ENCODE data around the gene IFNA16.
"Not testable (repeated sequence)": the region's sequence is repeated elsewhere in the genome, so short reads cannot be mapped to it uniquely, and the experiment has no call there.

Gene IFNA16

DNA sequence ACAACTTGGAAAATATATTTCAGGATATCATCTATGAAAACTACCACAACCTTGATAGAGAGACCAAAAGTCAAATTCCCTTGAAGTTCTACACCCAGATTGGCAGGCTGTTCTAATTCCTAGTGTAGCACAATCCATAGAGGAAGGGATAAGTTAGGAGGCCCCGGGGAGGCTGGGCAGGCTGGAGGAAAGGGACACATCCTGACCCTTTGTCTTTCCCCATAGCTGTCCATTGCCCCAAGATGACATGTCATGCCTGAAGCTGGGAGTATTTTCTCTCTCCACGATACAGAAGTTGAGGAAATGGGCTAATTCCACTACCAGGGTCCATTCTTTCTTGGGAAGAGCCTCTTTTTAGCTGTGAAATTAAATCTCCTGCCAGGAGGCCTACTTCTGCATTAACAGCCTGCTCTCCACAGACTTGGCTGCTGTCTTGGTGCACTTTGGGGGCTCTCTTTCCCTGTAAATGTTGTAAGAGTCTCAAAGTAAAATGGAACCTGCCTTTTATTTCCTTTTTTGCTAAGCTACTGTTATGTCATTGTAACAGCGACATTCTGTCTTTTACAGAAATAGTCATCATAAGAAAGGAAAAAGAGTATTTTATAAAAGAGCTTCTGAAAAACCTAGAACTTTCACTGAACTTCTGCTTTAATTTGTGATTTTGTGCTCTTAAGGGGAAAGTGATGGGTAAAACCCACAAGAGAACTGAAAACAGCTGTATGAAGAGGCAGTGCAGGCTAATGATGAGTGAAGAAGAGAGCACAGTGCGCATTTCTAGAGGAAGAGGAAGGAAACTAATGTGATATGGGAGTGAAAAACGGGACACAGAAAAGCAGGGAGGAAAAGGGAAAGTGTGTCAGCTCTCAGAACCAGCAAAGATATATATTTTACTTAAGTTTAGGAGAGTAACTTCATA, 3.4 kb downstream of the IFNA16 start:
- H3K36me3 ChIP-seq (ENCODE audit: control insufficient read depth in 4 of 4, insufficient read depth in 4 of 4, low read length in 3 of 4); H3K4me1 ChIP-seq (ENCODE audit: control extremely low read depth in 1 of 4, control insufficient read depth in 4 of 4, insufficient read depth in 4 of 4, low read length in 3 of 4); POLR2A ChIA-PET; H3K27ac ChIP-seq (ENCODE audit: insufficient read depth in 1 of 2, low read depth in 1 of 2, low read length in 2 of 2, poor library complexity in 1 of 2, severe bottlenecking in 2 of 2); H3K27me3 ChIP-seq (replicated peaks in 2 of 5; ENCODE audit: control insufficient read depth in 4 of 5, insufficient read depth in 5 of 5, low read length in 4 of 5); H3K9me3 ChIP-seq (ENCODE audit: control extremely low read depth in 1 of 5, control insufficient read depth in 4 of 5, insufficient read depth in 2 of 5, low read depth in 1 of 5, low read length in 4 of 5): not testable (repeated sequence)
- WGBS (ENCODE audit: insufficient coverage) = 75% methylated on average over 1 of the region's 5 CpGs
- DNase-seq = peak; percentile 24 to 62 (median 59)
- CTCF ChIA-PET = interaction anchor here (0.5 to 1.6 kb wide), 7 partner anchors 10 to 238 kb away, joined by 3 to 5 read pairs (median 3); no protein-coding TSS in a partner anchor
- H3K4me3 ChIP-seq (ENCODE audit: control insufficient read depth in 1 of 7, extremely low read depth in 1 of 7, insufficient read depth in 4 of 7, low read depth in 2 of 7, low read length in 6 of 7) = peak overlapping the region in 1 of 7 experiments; percentile 42

GRCh38 chr9:21212160-21212559, 5.0 kb downstream of the IFNA16 start:
- 100% methylated on average over 1 of the region's 2 CpGs for WGBS (ENCODE audit: insufficient coverage)
- H3K4me1 ChIP-seq (ENCODE audit: control extremely low read depth in 1 of 4, control insufficient read depth in 4 of 4, insufficient read depth in 4 of 4, low read length in 3 of 4); H3K27me3 ChIP-seq (replicated peaks in 2 of 5; ENCODE audit: control insufficient read depth in 4 of 5, insufficient read depth in 5 of 5, low read length in 4 of 5); H3K36me3 ChIP-seq (ENCODE audit: control insufficient read depth in 4 of 4, insufficient read depth in 4 of 4, low read length in 3 of 4); H3K9me3 ChIP-seq (ENCODE audit: control extremely low read depth in 1 of 5, control insufficient read depth in 4 of 5, insufficient read depth in 2 of 5, low read depth in 1 of 5, low read length in 4 of 5); H3K4me3 ChIP-seq (ENCODE audit: control insufficient read depth in 1 of 7, extremely low read depth in 1 of 7, insufficient read depth in 4 of 7, low read depth in 2 of 7, low read length in 6 of 7); POLR2A ChIA-PET; H3K27ac ChIP-seq (ENCODE audit: insufficient read depth in 1 of 2, low read depth in 1 of 2, low read length in 2 of 2, poor library complexity in 1 of 2, severe bottlenecking in 2 of 2); DNase-seq: not testable (repeated sequence)
- CTCF ChIA-PET = interaction anchor here (0.6 to 2.4 kb wide), 5 partner anchors 8 to 101 kb away, joined by 3 to 5 read pairs (median 5); no protein-coding TSS in a partner anchor

GRCh38 chr9:21210782-21211181, 6.3 kb downstream of the IFNA16 start:
- H3K4me3 ChIP-seq (ENCODE audit: control insufficient read depth in 1 of 7, extremely low read depth in 1 of 7, insufficient read depth in 4 of 7, low read depth in 2 of 7, low read length in 6 of 7); H3K27me3 ChIP-seq (replicated peaks in 2 of 5; ENCODE audit: control insufficient read depth in 4 of 5, insufficient read depth in 5 of 5, low read length in 4 of 5); DNase-seq; H3K4me1 ChIP-seq (ENCODE audit: control extremely low read depth in 1 of 4, control insufficient read depth in 4 of 4, insufficient read depth in 4 of 4, low read length in 3 of 4); H3K9me3 ChIP-seq (ENCODE audit: control extremely low read depth in 1 of 5, control insufficient read depth in 4 of 5, insufficient read depth in 2 of 5, low read depth in 1 of 5, low read length in 4 of 5); H3K36me3 ChIP-seq (ENCODE audit: control insufficient read depth in 4 of 4, insufficient read depth in 4 of 4, low read length in 3 of 4); H3K27ac ChIP-seq (ENCODE audit: insufficient read depth in 1 of 2, low read depth in 1 of 2, low read length in 2 of 2, poor library complexity in 1 of 2, severe bottlenecking in 2 of 2); POLR2A ChIA-PET: not testable (repeated sequence)
- CTCF ChIA-PET = interaction anchor here (1.0 to 2.4 kb wide), 3 partner anchors 8 to 31 kb away, joined by 3 to 5 read pairs (median 4); partner anchors contain the start of gene IFNA7
- no CpG with 5 or more reads among the region's 2 CpGs for WGBS (ENCODE audit: insufficient coverage)

- POLR2A ChIA-PET = no interaction called here
- 100% methylated on average over 7 of the region's 7 CpGs for WGBS (ENCODE audit: insufficient coverage)
- CTCF ChIA-PET = interaction anchor here (1.0 to 1.2 kb wide), 2 partner anchors 8 to 15 kb away, joined by 3 to 4 read pairs; partner anchors contain the start of gene IFNA7
Measured at GRCh38 chr9:21210311-21210710, 6.8 kb downstream of the IFNA16 start.

DNA sequence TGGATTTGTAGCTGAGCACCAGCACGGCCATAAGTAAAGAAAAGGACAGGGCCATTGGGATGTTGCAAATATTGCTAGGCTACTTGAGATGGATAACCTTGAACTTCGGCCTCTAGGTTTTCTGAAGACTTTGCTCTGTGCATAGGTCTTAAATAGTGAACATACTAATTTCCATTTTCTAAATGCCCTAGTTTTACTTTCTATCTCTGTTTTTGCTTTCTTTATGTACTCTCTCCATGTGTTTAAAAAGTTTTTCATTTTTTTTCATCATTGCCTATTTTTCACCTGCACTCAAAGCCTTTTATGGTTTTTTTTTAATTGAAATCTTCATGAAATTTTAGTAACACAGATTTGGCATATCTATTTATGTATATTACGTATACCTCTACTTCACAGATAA, 10.1 kb downstream of the IFNA16 start, which contains the start of gene IFNA10:
Gene IFNA10, minus strand, starts transcription at position 101 of the 400 bp plus-strand sequence. Its CDS starts 46 bp downstream, at position 55.
- H3K4me1 ChIP-seq (ENCODE audit: control extremely low read depth in 1 of 4, control insufficient read depth in 4 of 4, insufficient read depth in 4 of 4, low read length in 3 of 4); H3K36me3 ChIP-seq (ENCODE audit: control insufficient read depth in 4 of 4, insufficient read depth in 4 of 4, low read length in 3 of 4); H3K27me3 ChIP-seq (replicated peaks in 2 of 5; ENCODE audit: control insufficient read depth in 4 of 5, insufficient read depth in 5 of 5, low read length in 4 of 5); H3K4me3 ChIP-seq (ENCODE audit: control insufficient read depth in 1 of 7, extremely low read depth in 1 of 7, insufficient read depth in 4 of 7, low read depth in 2 of 7, low read length in 6 of 7); H3K27ac ChIP-seq (ENCODE audit: insufficient read depth in 1 of 2, low read depth in 1 of 2, low read length in 2 of 2, poor library complexity in 1 of 2, severe bottlenecking in 2 of 2); POLR2A ChIA-PET; DNase-seq; H3K9me3 ChIP-seq (ENCODE audit: control extremely low read depth in 1 of 5, control insufficient read depth in 4 of 5, insufficient read depth in 2 of 5, low read depth in 1 of 5, low read length in 4 of 5); CTCF ChIA-PET: not testable (repeated sequence)
- WGBS (ENCODE audit: insufficient coverage) = no CpG with 5 or more reads among the region's 3 CpGs

More at GRCh38 chr9:21210311-21210710, 6.8 kb downstream of the IFNA16 start:
- no peaks in the 10 kb centered on the region for H3K36me3 ChIP-seq (ENCODE audit: control insufficient read depth in 4 of 4, insufficient read depth in 4 of 4, low read length in 3 of 4)
- H3K4me3 ChIP-seq (ENCODE audit: control insufficient read depth in 1 of 7, extremely low read depth in 1 of 7, insufficient read depth in 4 of 7, low read depth in 2 of 7, low read length in 6 of 7) = no peak overlapping the region
- DNase-seq = no peak
- H3K27ac ChIP-seq (ENCODE audit: insufficient read depth in 1 of 2, low read depth in 1 of 2, low read length in 2 of 2, poor library complexity in 1 of 2, severe bottlenecking in 2 of 2) = no peak overlapping the region
- H3K27me3 ChIP-seq (replicated peaks in 2 of 5; ENCODE audit: control insufficient read depth in 4 of 5, insufficient read depth in 5 of 5, low read length in 4 of 5) = no peaks in the 10 kb centered on the region
- no peaks in the 10 kb centered on the region for H3K9me3 ChIP-seq (ENCODE audit: control extremely low read depth in 1 of 5, control insufficient read depth in 4 of 5, insufficient read depth in 2 of 5, low read depth in 1 of 5, low read length in 4 of 5)
- no peaks in the 10 kb centered on the region for H3K4me1 ChIP-seq (ENCODE audit: control extremely low read depth in 1 of 4, control insufficient read depth in 4 of 4, insufficient read depth in 4 of 4, low read length in 3 of 4)

DNA sequence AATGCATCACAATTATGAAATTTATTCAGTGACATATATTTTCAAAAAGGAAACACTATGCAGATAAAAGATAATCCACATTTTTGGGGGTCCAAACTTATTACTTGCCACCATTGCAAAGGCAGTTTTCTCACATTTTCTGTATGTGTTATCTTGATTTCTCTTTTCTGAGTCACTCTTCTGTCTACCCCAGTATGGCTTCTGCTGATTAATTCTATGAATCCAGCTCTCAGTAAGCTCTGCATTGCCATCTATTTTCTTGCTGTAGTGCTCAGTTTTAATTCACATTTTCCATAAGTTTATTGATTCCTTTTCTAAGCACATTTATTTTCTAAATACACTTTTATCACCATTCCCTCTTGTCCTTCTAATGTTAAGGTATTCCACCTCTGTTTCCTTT, 11.9 kb downstream of the IFNA16 start:
- H3K4me3 ChIP-seq (ENCODE audit: control insufficient read depth in 1 of 7, extremely low read depth in 1 of 7, insufficient read depth in 4 of 7, low read depth in 2 of 7, low read length in 6 of 7) = no peak overlapping the region
- no peaks in the 10 kb centered on the region for H3K36me3 ChIP-seq (ENCODE audit: control insufficient read depth in 4 of 4, insufficient read depth in 4 of 4, low read length in 3 of 4)
- H3K27ac ChIP-seq (ENCODE audit: insufficient read depth in 1 of 2, low read depth in 1 of 2, low read length in 2 of 2, poor library complexity in 1 of 2, severe bottlenecking in 2 of 2) = no peak overlapping the region
- no peak for DNase-seq
- POLR2A ChIA-PET = no interaction called here
- CTCF ChIA-PET = no interaction called here
- H3K4me1 ChIP-seq (ENCODE audit: control extremely low read depth in 1 of 4, control insufficient read depth in 4 of 4, insufficient read depth in 4 of 4, low read length in 3 of 4) = no peaks in the 10 kb centered on the region
- no peaks in the 10 kb centered on the region for H3K27me3 ChIP-seq (replicated peaks in 2 of 5; ENCODE audit: control insufficient read depth in 4 of 5, insufficient read depth in 5 of 5, low read length in 4 of 5)
- no peaks in the 10 kb centered on the region for H3K9me3 ChIP-seq (ENCODE audit: control extremely low read depth in 1 of 5, control insufficient read depth in 4 of 5, insufficient read depth in 2 of 5, low read depth in 1 of 5, low read length in 4 of 5)

DNA sequence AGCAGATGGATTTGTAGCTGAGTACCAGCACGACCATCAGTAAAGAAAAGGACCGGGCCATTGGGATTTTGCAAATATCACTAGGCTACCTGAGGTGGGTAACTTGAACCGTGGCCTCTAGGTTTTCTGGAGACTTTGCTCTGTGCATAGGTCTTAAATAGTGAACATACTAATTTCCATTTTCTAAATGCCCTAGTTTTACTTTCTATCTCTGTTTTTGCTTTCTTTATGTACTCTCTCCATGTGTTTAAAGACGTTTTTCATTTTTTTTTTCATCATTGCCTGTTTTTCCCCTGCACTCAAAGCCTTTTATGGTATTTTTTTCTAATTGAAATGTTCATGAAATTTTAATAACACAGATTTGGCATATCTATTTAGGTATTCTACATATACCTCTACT, 15.0 kb downstream of the IFNA16 start, which contains the start of gene IFNA7:
Gene IFNA7, minus strand, starts transcription at position 101 of the 400 bp plus-strand sequence. Its CDS starts 40 bp downstream, at position 61.
- H3K27ac ChIP-seq (ENCODE audit: insufficient read depth in 1 of 2, low read depth in 1 of 2, low read length in 2 of 2, poor library complexity in 1 of 2, severe bottlenecking in 2 of 2); H3K4me3 ChIP-seq (ENCODE audit: control insufficient read depth in 1 of 7, extremely low read depth in 1 of 7, insufficient read depth in 4 of 7, low read depth in 2 of 7, low read length in 6 of 7); DNase-seq; POLR2A ChIA-PET; H3K36me3 ChIP-seq (ENCODE audit: control insufficient read depth in 4 of 4, insufficient read depth in 4 of 4, low read length in 3 of 4); H3K27me3 ChIP-seq (replicated peaks in 2 of 5; ENCODE audit: control insufficient read depth in 4 of 5, insufficient read depth in 5 of 5, low read length in 4 of 5); H3K9me3 ChIP-seq (ENCODE audit: control extremely low read depth in 1 of 5, control insufficient read depth in 4 of 5, insufficient read depth in 2 of 5, low read depth in 1 of 5, low read length in 4 of 5); H3K4me1 ChIP-seq (ENCODE audit: control extremely low read depth in 1 of 4, control insufficient read depth in 4 of 4, insufficient read depth in 4 of 4, low read length in 3 of 4): not testable (repeated sequence)
- WGBS (ENCODE audit: insufficient coverage) = 100% methylated on average over 1 of the region's 4 CpGs
- CTCF ChIA-PET = interaction anchor here (1.0 to 1.6 kb wide), 3 partner anchors 8 to 115 kb away, joined by 3 read pairs; no protein-coding TSS in a partner anchor

Measured in common myeloid progenitor, CD34-positive (primary cell).